Right cardiac atrium (tissue), 5 donors: ENCODE measurements around the gene TVP23C. TPM values are rescaled to one million over a fixed set of nuclear protein-coding genes. Genes with fewer than 3 reads are reported as not detected.
"Not testable (repeated sequence)": the region's sequence is repeated elsewhere in the genome, so short reads cannot be mapped to it uniquely, and the experiment has no call there.

Source experiments
- ATAC-seq, 2 donors: fragments of 200-7000 bp; cut with Tn5 transposase; one replicate each; pipeline versions ENCODE4 v1.8.0 to v1.9.1; 2020; ENCODE audit warnings: moderate library complexity in 2 of 2, mild to moderate bottlenecking in 1 of 2
- DNase-seq, 3 donors: peaks; one replicate each; pipeline ENCODE4 v3.0.0-alpha.2; 2020
- H3K27ac ChIP-seq: one replicate; pipeline ENCODE4 v1.5.1; 2013; ENCODE audit warnings: mild to moderate bottlenecking, low read length, control low read depth, moderate library complexity
- H3K27me3 ChIP-seq: one replicate; pipeline ENCODE4 v1.6.1; 2013; ENCODE audit not compliant: control insufficient read depth, insufficient read depth
- H3K4me1 ChIP-seq: one replicate; pipeline ENCODE4 v1.6.1; 2013; ENCODE audit warnings: low read length; ENCODE audit not compliant: control insufficient read depth, insufficient read depth
- H3K4me3 ChIP-seq: one replicate; pipeline ENCODE4 v1.5.1; 2013; ENCODE audit warnings: low read length, control low read depth
- H3K9me3 ChIP-seq: one replicate; pipeline ENCODE4 v1.6.1; 2013; ENCODE audit warnings: low read length; ENCODE audit not compliant: control insufficient read depth
- WGBS: extraction: QIAGEN DNeasy Blood & Tissue Kit; methylation state at CpG from one replicate; pipeline ENCODE4 v1.1.7; 2013; 5-methylcytosine and 5-hydroxymethylcytosine counted together
- intact Hi-C, 4 donors: fragments of 100-400 bp; cut with DNase I; formaldehyde crosslinking; loops; one replicate each; pipeline versions ENCODE4 v1.11.0 to v1.14.0; 2022 to 2023
- polyA plus RNA-seq: library from polyadenylated mRNA; stranded (reverse); fragments of 200-250 nt; gene quantifications from one replicate; pipeline ENCODE4 v1.2.3, GENCODE V29; 2013
- total RNA-seq, 4 donors: library from RNA; stranded (reverse); fragmentation: NEBNext Ultra II Directional; extraction: Animal tissue kit (Norgen Biotek cat#: 25700); gene quantifications; one replicate each; pipeline ENCODE4 v1.2.1, GENCODE V29; 2021
- donor health status: healthy with polysubstance abuse.
- donor health status: DM: no; HTN: yes; CAD: no.
- donor health status: DM: no; HTN: no; CAD: no.
- donor health status: DM: no; HTN: yes; CAD: no; lungs with severe emphysema.
- donor health status: DM: yes; HTN: yes; CAD: no.

Gene TVP23C
- total and polyA plus RNA-seq, 5 donors = 3.5 to 9.0 (median 5.8) TPM

DNA sequence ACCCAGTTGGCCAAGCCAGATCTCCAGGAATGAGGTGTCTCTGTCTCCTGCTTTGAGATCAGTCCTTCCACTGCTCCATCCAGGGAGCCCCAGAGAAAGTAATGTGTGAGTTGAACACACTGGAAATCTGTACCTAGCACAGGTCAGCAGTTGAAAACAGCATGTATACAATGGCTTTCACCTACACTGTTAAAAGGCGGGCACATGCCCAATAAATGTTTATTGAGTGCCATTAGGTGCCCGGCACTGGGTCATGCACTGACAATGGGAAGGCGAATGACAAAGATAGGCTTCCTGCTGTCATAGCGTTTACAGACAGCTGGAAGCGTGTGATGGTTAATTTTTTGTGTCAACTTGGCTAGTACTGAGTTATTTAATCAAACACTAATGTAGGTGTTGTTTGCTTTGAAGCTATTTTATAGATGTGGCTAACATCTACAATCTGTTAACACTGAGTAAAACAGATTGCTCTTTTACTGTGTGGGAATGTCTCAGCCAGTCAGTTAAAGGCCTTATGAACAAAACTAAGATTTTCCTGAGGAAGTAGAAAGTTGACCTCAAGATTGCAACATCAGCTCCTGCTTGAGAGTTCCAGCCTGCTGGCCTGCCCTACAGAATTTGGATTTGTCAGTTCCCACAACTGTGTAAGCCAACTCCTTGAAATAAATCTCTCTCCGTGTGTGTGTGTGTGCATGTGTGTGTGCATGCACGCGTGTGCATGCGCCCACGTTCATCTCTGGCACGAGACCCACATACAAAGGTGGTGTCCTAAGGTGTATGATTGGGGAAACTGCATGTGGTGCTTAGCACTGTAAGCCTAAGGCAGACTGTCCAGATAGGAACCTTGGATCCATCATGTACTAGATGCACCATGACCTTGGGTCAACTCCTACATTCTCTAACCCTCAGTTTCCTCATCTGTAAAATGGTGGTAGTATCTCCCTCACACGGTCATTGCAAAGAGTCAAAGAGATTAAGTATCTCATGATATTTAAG, 38.0 kb downstream of the TVP23C start:
- H3K9me3 ChIP-seq, intact Hi-C loops, H3K27ac ChIP-seq, H3K4me3 ChIP-seq, H3K4me1 ChIP-seq, H3K27me3 ChIP-seq: not testable (repeated sequence)
- peak in 2 of 3 donors; percentile 39 to 75 for DNase-seq
- ATAC-seq = peak; percentile 76 to 84
- 75% methylated on average over 10 of the region's 12 CpGs for WGBS

- Histone ChIP-seq H3K4me1 (no peaks in the 10 kb centered on the region), H3K27me3 (no peaks in the 10 kb centered on the region), H3K27ac (no peak overlapping the region), H3K4me3 (no peak overlapping the region), H3K9me3 (no peaks in the 10 kb centered on the region)
- WGBS = 96% methylated on average over 8 of the region's 8 CpGs
- DNase-seq (no peak), ATAC-seq (no peak)
- intact Hi-C loops = no loop called here
Measured at GRCh38 chr17:15516150-15516549, 47.1 kb downstream of the TVP23C start.

DNA sequence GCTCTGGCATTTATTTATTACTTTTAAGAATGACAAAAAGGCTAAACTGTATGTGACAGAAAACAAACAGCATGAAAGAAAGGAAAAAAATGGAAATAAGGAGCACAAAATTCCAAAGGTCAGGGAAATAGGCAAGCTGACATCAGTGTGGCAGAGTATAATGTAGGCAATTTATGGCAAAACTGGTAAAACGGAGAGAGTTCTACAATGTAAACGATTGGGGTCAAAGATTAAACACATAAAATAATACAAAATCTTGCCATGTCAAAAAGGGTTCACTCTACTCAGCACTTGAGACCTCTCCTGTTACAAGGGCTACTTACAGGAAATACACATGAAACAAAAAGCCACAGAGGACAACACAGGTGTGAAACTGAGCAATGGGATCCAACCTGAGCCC, 48.8 kb downstream of the TVP23C start:
- ATAC-seq (no peak), DNase-seq (no peak)
- intact Hi-C loops = no loop called here
- no peaks in the 10 kb centered on the region for H3K9me3 ChIP-seq
- H3K4me1 ChIP-seq = no peaks in the 10 kb centered on the region
- no peak overlapping the region for H3K27ac ChIP-seq
- WGBS = 82% methylated on average over 2 of the region's 2 CpGs
- no peak overlapping the region for H3K4me3 ChIP-seq
- no peaks in the 10 kb centered on the region for H3K27me3 ChIP-seq

DNA sequence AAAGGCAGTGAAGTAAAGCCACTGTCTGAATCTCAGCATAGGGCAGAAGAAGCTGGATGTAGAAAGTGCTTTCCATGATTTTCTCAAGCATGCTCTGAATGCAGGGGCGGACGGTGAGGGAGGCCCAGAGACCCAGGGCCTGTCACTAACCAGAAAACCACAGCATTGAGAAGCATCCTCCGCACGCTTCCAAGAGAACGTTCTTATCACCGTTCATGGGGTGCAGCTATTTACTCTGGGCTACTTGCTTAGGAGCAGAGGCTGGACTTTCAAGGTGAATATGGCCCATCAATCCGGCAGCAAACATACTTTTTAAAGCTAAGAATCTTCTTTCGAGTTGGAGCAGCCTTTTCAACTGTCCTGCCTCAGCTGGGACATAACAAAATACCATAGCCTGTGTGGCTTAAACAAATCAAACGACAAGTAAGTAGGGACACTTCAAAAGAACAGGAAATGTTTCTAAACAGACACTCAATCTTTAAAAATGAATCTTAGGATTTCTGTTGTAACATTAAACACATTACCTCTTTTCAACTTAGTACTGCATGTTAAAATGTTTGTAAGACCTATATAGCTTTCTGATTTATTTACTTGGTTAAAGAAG, 49.3 kb downstream of the TVP23C start:
- no peak for ATAC-seq
- Histone ChIP-seq H3K9me3 (no peaks in the 10 kb centered on the region), H3K27ac (no peak overlapping the region), H3K27me3 (no peaks in the 10 kb centered on the region), H3K4me3 (no peak overlapping the region), H3K4me1 (no peaks in the 10 kb centered on the region)
- DNase-seq = no peak
- intact Hi-C loops = no loop called here
- 69% methylated on average over 9 of the region's 9 CpGs for WGBS

- DNase-seq (no peak), ATAC-seq (no peak)
- Histone ChIP-seq H3K27me3 (no peaks in the 10 kb centered on the region), H3K27ac (peak overlapping the region; percentile 12), H3K9me3 (no peaks in the 10 kb centered on the region), H3K4me1 (no peaks in the 10 kb centered on the region), H3K4me3 (no peak overlapping the region)
- intact Hi-C loops = no loop called here
- 55% methylated on average over 6 of the region's 6 CpGs for WGBS
Measured at GRCh38 chr17:15513058-15513791, 50.1 kb downstream of the TVP23C start.

DNA sequence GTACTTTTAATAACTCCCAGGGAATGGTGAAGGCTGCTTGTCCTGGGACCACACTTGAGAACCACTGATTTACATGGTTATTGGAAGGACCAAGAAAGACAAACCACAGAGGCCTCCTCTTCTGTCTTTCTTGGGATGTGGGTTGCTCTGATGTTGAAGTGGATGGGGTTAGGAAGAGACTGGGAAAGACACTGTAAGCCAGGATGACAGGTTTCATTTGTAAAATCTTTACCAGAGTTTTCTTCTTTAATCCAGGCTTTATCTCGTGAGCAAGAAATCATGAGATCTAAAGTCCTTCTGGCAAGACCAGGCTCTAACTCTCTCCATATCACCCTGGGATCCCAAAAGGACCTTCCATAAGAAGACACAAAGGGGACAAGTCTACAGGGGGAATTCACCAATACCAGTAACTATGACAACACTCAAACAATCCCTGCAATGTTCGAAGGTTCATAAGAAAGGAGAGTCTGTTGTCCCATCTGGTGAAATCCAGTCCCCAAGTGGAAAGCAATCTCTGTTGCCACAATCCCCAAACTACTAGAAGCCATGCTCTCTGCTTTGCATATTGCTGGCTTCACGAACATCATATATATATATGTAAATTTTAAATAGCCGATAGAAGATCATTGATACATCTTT, 51.1 kb downstream of the TVP23C start:
- 94% methylated on average over 4 of the region's 4 CpGs for whole genome bisulfite sequencing
- no peak overlapping the region for H3K27ac ChIP-seq
- no peaks in the 10 kb centered on the region for H3K4me1 ChIP-seq

DNA sequence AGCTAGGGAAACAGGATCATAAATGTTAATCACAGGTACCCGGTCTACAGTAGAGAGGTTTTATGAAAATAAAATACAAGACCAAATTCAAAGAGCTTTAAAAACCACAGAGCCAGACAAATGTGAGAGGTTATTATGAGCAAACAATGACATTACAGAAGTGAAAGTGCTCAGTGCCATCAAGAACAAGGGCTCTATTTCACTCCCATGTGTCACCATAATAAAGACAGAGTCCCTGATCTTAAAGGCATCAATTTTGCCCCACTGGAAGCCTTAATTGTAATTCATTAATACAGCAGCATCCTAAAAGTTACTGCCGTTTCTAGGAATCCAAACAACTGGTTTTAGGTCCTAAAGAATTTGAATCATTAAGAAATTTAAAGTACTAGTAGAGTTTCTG, 52.1 kb downstream of the TVP23C start:
- WGBS = 79% methylated on average over 2 of the region's 2 CpGs
- intact Hi-C loops = no loop called here
- no peak for ATAC-seq

More for the DNA sequence above, 51.1 kb downstream of the TVP23C start:
- ATAC-seq = no peak
- Histone ChIP-seq H3K9me3 (no peaks in the 10 kb centered on the region), H3K27me3 (no peaks in the 10 kb centered on the region), H3K4me3 (no peak overlapping the region)
- no peak for DNase-seq
- intact Hi-C loops = no loop called here

GRCh38 chr17:15510361-15510760, 52.9 kb downstream of the TVP23C start:
- ATAC-seq = peak in 1 of 2 donors; percentile 60
- 44% methylated on average over 3 of the region's 3 CpGs for WGBS
- Histone ChIP-seq H3K27ac (no peak overlapping the region), H3K4me1 (no peaks in the 10 kb centered on the region), H3K4me3 (no peak overlapping the region), H3K9me3 (no peaks in the 10 kb centered on the region), H3K27me3 (no peaks in the 10 kb centered on the region)
- intact Hi-C loops = no loop called here
- DNase-seq = no peak

More for the DNA sequence above, 52.1 kb downstream of the TVP23C start:
- DNase-seq = no peak
- Histone ChIP-seq H3K27me3 (no peaks in the 10 kb centered on the region), H3K27ac (no peak overlapping the region), H3K4me3 (no peak overlapping the region), H3K9me3 (no peaks in the 10 kb centered on the region), H3K4me1 (no peaks in the 10 kb centered on the region)

- intact Hi-C loops = loop anchor here in 1 of 4 donors (10.0 kb wide), 1 partner anchor 104 kb away; no protein-coding TSS in a partner anchor
Measured at GRCh38 chr17:15509095-15509494, 54.2 kb downstream of the TVP23C start.

GRCh38 chr17:15508466-15508865, 54.8 kb downstream of the TVP23C start:
- 70% methylated on average over 7 of the region's 7 CpGs for WGBS
- Histone ChIP-seq H3K27ac (no peak overlapping the region), H3K27me3 (no peaks in the 10 kb centered on the region), H3K4me1 (no peaks in the 10 kb centered on the region), H3K9me3 (no peaks in the 10 kb centered on the region), H3K4me3 (no peak overlapping the region)
- intact Hi-C loops = loop anchor here in 1 of 4 donors (10.0 kb wide), 1 partner anchor 104 kb away; no protein-coding TSS in a partner anchor
- ATAC-seq = peak in 1 of 2 donors; percentile 18
- DNase-seq = no peak

More at GRCh38 chr17:15509095-15509494, 54.2 kb downstream of the TVP23C start:
- peak in 1 of 2 donors; percentile 24 for ATAC-seq
- H3K9me3 ChIP-seq = no peaks in the 10 kb centered on the region
- DNase-seq = no peak
- 85% methylated on average over 5 of the region's 5 CpGs for WGBS
- no peaks in the 10 kb centered on the region for H3K4me1 ChIP-seq
- no peak overlapping the region for H3K4me3 ChIP-seq
- no peak overlapping the region for H3K27ac ChIP-seq
- H3K27me3 ChIP-seq = no peaks in the 10 kb centered on the region
